Stimulated activated naive CD8-positive, alpha-beta T cell treated with anti-CD3 and anti-CD28 coated beads, Interleukin-15, Interleukin-2, amounts not matched to agents 100 U/mL and 50 U/mL, for 24 hours (primary cell): Measurements from ENCODE around the gene DDX23.
A peak's percentile ranks its signal among the peaks of the same experiment; 100 is the strongest.
"Not testable (repeated sequence)": the region's sequence is repeated elsewhere in the genome, so short reads cannot be mapped to it uniquely, and the experiment has no call there.

Source experiments
- ATAC-seq: fragments of 150-1000 bp; cut with Tn5 transposase; one replicate; pipeline ENCODE4 v1.10.0; 2021
- DNase-seq: peaks from one replicate; pipeline ENCODE4 v3.0.0; 2021

Gene DDX23

GRCh38 chr12:48862760-48863159, 10.8 kb upstream of the DDX23 start:
- ATAC-seq (no peak), DNase-seq (no peak)

- no peak for ATAC-seq
Observed at GRCh38 chr12:48861111-48861510, 9.1 kb upstream of the DDX23 start.

GRCh38 chr12:48860236-48860635, 8.3 kb upstream of the DDX23 start:
- ATAC-seq, DNase-seq: not testable (repeated sequence)

More at GRCh38 chr12:48861111-48861510, 9.1 kb upstream of the DDX23 start:
- no peak for DNase-seq

GRCh38 chr12:48859607-48860006, 7.6 kb upstream of the DDX23 start:
- DNase-seq (no peak), ATAC-seq (no peak)

GRCh38 chr12:48858043-48858442, 6.1 kb upstream of the DDX23 start:
- no peak for ATAC-seq

GRCh38 chr12:48857278-48857994, 5.5 kb upstream of the DDX23 start:
- ATAC-seq (no peak), DNase-seq (no peak)

More at GRCh38 chr12:48858043-48858442, 6.1 kb upstream of the DDX23 start:
- no peak for DNase-seq

- DNase-seq, result no peak
- no peak for ATAC-seq
Observed at GRCh38 chr12:48856379-48856778, 4.4 kb upstream of the DDX23 start.

GRCh38 chr12:48854932-48855331, 3.0 kb upstream of the DDX23 start:
- ATAC-seq, result not testable (repeated sequence)

GRCh38 chr12:48854488-48854887, 2.5 kb upstream of the DDX23 start:
- DNase-seq (no peak), ATAC-seq (no peak)

More at GRCh38 chr12:48854932-48855331, 3.0 kb upstream of the DDX23 start:
- DNase-seq, result not testable (repeated sequence)

GRCh38 chr12:48852734-48853688, 1.0 kb upstream of the DDX23 start:
- ATAC-seq (peak; percentile 42), DNase-seq (peak; percentile 88)

GRCh38 chr12:48842021-48842420, 9.9 kb downstream of the DDX23 start:
- ATAC-seq, DNase-seq: not testable (repeated sequence)

GRCh38 chr12:48838048-48838447, 13.9 kb downstream of the DDX23 start:
- DNase-seq, result no peak

GRCh38 chr12:48832321-48833060, 19.5 kb downstream of the DDX23 start:
- no peak for ATAC-seq
- no peak for DNase-seq

More at GRCh38 chr12:48838048-48838447, 13.9 kb downstream of the DDX23 start:
- no peak for ATAC-seq

GRCh38 chr12:48831257-48831656, 20.7 kb downstream of the DDX23 start:
- ATAC-seq, result no peak
- no peak for DNase-seq

GRCh38 chr12:48828841-48829575, 23.0 kb downstream of the DDX23 start:
- DNase-seq (no peak), ATAC-seq (no peak)

GRCh38 chr12:48828293-48828692, 23.7 kb downstream of the DDX23 start:
- DNase-seq (no peak), ATAC-seq (no peak)

GRCh38 chr12:48827513-48828096, 24.4 kb downstream of the DDX23 start:
- ATAC-seq (no peak), DNase-seq (no peak)

GRCh38 chr12:48827026-48827425, 24.9 kb downstream of the DDX23 start:
- no peak for ATAC-seq
- DNase-seq, result no peak

- no peak for ATAC-seq
- DNase-seq, result no peak
Observed at GRCh38 chr12:48826209-48826855, 25.6 kb downstream of the DDX23 start.

GRCh38 chr12:48824905-48825304, 27.1 kb downstream of the DDX23 start:
- DNase-seq, result no peak
- ATAC-seq, result no peak

- no peak for ATAC-seq
- no peak for DNase-seq
Observed at GRCh38 chr12:48824112-48824511, 27.9 kb downstream of the DDX23 start.
